Skin epidermis (tissue), 12 donors: ENCODE measurements around the gene CADPS2.

Experiments
- H3K27ac ChIP-seq, 21 experiments: fragments of 200-600 bp; sonication (generic) in 11 of 21; one replicate each; pipeline ENCODE4 v1.5.0; 2020; ENCODE audit warnings: mild to moderate bottlenecking in 3 of 21, inconsistent platforms in 2 of 21, moderate library complexity in 2 of 21
- H3K4me3 ChIP-seq, 7 experiments: fragments of 200-600 bp; sonication (generic) in 2 of 7; one replicate each; pipeline ENCODE4 v1.5.0; 2020; ENCODE audit warnings: inconsistent platforms in 2 of 7, mild to moderate bottlenecking in 2 of 7, moderate library complexity in 1 of 7

Gene CADPS2

DNA sequence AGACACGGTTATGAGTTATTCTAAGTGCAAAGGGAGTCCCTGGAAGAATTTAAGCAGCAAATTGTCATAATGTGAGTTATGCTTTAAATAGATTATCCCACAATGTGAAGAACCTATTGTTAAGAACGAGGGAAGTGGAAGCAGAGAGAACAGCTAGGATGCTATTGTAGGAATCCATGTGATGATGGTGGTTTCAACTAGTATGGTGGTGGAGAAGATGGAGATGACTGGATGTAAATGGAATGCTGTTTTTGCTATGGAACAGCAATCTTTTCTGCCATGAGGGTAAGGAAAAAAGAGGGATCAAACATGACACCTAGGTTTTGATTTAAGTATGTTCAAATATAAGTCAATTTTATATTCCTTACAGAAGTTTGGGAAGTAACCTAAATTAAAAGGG is 378.7 kb downstream of the CADPS2 start:
- no peak overlapping the region for H3K4me3 ChIP-seq

DNA sequence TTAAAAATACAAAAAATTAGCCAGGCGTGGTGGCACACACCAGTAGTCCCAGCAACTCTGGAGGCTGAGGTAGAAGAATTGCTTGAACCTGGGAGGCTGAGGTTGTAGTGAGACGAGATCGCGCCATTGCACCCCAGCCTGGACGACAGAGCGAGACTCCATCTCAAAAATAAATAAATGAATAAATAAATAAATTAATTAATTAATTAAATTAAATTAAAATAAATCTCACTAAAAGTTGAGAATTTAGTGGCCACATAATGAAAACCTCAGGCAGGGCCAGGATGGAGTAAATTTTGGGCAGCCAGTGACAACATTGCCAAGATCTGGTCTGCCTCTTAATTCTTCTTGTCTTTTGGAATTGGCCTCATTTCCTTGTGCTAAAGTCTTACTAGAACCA is 394.3 kb downstream of the CADPS2 start:
- Histone ChIP-seq H3K4me3 (no peak overlapping the region), H3K27ac (no peak overlapping the region)

More for the DNA sequence above, 378.7 kb downstream of the CADPS2 start:
- no peak overlapping the region for H3K27ac ChIP-seq

DNA sequence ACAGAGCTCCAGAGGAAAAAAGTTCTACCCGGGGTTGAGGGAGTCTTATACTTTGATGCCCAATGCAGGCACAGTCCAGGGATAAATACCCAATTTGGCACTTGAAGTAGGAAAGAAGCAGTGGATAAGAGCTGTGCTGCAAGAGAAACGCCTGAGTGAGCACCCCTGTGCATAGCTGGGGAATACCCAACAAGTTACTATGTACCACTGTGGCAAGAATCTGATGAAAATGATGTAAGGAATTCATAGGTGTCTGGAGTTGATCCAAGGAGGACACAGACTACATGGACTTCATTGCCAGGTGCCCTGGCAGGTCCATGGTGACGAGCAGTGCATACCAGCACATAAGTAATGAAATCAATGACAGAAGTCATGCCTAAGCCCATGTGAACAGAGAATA is 398.0 kb downstream of the CADPS2 start:
- Histone ChIP-seq H3K27ac (no peak overlapping the region), H3K4me3 (no peak overlapping the region)

DNA sequence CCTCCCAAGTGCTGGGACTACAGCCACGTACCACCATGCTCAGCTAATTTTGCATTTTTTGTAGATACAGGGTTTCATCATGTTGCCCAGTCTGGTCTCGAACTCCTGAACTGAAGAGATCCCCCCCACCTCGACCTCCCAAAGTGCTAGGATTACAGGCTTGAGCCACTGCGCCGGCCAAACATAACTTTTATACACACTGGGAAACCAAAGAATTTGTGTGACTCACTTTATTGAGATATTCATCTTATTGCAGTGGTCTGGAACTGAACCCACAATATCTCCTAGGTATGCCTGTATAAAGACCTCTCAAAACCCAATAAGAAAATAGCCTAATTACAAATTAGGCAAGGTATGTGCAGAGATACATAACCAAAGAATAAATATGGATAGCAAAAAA is 399.1 kb downstream of the CADPS2 start:
- no peak overlapping the region for H3K4me3 ChIP-seq
- H3K27ac ChIP-seq, result no peak overlapping the region

DNA sequence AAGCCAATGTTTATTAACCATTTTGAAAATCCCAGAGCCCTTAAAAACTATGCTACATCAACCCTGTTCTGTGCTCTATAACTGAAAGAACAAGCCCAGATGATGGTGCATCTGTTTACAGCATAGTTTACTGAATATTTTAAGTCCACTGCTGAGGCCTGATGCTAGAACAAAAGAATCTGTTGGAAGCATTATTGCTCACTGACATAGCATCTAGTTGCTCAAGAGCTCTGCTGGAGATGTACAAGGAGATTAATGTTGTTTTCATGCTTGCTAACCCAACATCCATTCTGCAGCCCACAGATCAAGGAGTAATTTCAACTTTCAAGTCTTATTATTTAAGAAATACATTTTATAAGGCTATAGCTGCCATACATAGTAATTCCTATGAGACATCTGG is 400.4 kb downstream of the CADPS2 start:
- Histone ChIP-seq H3K4me3 (no peak overlapping the region), H3K27ac (no peak overlapping the region)

DNA sequence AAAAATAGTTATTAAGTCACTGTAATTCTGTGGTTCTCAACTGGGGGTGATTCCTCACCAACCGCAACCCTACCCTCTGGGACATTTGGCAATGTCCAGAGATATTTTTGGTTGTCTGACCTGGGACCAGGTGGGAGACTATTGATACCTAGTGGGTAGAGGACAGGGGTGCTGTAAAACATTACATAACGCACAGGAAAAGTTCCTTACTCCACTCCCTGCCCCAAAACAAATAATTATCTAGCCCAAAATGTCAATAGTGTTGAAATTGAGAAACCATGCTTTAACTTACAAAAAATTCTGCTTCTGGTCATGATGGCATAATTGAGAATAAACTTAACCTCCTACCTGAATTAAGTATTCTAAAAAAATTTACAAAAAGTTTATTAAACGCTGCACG is 404.0 kb downstream of the CADPS2 start:
- Histone ChIP-seq H3K4me3 (no peak overlapping the region), H3K27ac (no peak overlapping the region)

DNA sequence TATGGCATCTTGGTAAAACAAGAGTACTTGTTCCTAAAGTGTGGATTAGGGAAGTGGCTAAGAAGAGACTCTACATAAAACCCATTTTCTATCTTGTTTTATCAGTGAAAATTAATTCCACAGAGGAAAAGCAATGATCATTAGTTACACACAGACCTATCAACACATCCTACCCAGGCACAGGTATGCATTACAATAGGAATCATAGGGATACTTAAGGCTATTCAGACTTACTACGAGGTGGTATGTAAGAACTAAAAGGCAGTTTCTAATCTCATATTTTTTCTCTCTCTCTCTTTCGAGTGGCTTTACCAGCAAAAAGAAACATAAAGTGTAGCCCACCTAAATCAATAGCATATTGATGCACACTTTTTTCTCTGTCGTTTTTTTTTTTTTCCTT is 415.4 kb downstream of the CADPS2 start:
- H3K4me3 ChIP-seq, result no peak overlapping the region

DNA sequence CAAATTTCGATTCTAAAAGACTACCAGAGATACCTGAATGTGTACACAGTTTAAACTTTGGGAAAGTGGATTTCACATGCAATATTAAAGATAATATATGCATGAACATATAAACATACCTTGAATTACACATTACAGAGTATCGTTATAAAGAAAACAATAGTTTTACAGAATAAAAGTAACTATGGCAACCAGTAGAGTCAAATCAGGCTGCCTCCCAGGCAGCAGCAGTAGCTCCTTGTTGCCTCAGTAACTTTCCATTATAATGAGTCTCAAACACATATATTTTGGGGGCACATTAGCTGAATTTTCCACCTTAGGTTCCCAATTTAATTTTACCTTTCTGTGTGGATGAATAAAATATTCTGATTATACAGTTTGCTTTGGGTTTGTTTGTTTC is 417.3 kb downstream of the CADPS2 start:
- Histone ChIP-seq H3K27ac (no peak overlapping the region), H3K4me3 (no peak overlapping the region)

More for the DNA sequence above, 415.4 kb downstream of the CADPS2 start:
- no peak overlapping the region for H3K27ac ChIP-seq

DNA sequence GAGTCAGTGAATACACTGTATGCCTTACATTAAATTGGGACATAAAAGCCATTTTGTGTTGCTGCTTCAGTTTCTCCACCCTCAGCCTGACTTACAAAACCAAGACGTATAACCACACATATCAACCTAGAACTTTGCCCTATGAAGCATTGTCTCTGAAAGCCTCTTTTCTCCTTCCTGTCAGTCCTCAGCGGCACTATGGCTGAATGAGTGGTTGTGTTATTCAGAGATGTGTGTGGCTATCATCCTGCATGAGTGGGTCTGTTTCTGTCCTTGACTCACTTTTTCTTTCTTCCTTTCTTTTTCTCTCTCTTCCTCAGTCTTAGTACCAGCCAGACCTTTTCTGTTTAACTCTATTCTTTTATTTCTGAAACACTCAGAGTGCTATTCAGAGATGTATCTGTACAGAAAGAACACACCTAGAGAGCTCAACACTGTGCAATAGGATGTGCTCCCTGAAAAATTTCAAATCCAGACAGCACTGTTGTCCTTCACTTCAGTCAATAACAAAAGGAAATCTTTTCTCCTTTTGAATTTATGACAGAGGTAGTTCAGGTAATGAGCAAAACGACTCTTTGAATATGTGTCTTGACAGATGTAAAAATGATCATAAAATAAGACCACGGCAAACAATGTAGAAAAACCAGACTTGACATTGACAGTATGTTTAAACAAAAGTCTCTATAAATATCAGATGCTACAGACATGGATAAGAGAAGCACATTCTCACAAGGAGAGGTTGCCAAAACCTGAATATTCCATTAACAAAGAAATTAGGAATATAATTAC is 418.4 kb downstream of the CADPS2 start:
- H3K27ac ChIP-seq, result no peak overlapping the region
- H3K4me3 ChIP-seq, result no peak overlapping the region

DNA sequence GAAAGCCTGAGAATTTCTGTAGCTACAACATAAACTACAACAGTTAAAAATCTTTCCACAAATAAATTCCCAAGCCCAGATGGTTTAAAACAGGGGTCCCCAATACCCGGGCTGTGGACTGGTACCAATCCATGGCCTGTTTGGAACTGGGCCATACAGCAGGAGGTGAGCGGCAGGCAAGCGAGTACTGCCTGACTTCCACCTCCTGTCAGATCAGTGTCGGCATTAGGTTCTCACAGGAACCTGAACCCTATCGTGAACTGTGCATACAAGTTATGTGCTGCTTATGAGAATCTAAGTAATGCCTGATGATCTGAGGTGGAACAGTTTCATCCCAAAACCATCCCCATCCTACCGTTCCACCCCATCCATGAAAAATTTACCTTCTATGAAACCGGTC is 421.0 kb downstream of the CADPS2 start:
- no peak overlapping the region for H3K27ac ChIP-seq
- no peak overlapping the region for H3K4me3 ChIP-seq

DNA sequence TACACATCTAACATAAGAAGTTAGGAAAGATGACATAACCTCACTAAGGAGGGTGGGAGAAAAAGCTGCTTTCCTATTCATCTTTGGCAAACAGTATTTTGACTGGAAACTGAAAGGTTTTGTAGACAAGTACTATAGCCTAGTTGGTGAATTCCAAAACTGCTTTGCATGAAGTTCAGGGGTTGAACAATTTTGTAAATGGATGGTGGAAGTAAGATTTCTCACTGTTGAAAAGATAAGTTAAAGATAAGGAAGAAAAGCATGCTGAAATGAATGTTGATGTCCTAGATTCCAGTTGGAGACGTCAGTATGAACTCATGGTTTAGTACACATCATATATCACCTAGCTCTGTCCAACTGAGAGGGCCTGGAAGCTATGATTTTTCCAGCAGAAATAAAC is 422.6 kb downstream of the CADPS2 start:
- Histone ChIP-seq H3K27ac (no peak overlapping the region), H3K4me3 (no peak overlapping the region)

DNA sequence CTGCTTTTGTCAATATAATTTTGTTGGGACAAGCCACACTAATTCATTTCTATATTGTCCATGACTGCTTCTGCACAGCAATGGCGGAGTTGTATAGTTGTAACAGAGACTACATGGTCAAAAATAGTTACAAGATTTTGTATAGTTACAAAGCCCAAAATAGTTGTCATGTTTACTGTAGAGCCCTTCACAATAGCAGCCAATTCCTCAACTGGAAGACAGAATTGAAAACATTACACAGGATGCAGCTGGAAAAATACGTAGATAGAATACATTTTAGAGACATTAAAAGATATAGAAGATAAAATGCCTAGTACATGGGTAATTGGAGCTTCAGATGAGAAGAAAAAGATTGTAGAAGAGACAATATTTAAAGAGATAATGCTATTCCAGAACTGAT is 425.3 kb downstream of the CADPS2 start:
- H3K27ac ChIP-seq, result no peak overlapping the region
- H3K4me3 ChIP-seq, result no peak overlapping the region

DNA sequence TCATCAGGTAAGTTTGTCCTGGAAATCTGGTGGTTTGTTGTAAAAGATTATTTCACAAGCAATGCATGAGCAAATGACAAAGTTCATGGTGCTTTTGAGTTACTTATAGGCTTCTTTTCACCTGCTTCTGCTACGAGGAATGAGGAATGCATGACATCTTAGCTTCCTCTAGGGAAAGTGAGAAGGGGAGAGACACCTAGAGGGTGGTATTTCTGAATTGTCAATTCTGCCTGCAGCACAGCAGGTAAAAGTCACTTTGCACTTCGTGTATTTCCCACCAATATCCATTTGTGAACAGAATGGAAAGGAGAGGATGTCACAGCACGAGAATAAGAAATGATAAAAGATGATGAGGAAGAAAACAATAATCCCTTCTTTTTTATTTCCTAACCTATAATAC is 428.3 kb downstream of the CADPS2 start:
- no peak overlapping the region for H3K27ac ChIP-seq
- no peak overlapping the region for H3K4me3 ChIP-seq

DNA sequence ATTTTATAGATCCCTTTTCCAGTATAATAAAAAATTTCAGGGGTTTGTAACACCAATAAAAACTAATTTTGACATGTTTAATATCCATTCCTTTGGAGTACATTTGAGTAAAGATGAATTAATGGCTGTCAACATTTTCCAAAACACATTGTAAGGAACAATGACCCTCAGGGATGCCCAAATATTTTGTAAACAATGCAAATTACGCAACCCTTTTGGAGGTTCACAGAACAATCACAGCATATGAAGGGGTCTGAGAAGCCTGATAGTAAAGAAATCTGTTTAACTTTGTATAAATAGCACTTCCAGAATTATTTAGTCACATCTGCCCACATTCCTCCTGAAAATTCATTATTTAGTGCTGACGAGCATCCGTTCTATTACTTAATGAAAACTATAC is 428.9 kb downstream of the CADPS2 start:
- Histone ChIP-seq H3K27ac (no peak overlapping the region), H3K4me3 (no peak overlapping the region)

DNA sequence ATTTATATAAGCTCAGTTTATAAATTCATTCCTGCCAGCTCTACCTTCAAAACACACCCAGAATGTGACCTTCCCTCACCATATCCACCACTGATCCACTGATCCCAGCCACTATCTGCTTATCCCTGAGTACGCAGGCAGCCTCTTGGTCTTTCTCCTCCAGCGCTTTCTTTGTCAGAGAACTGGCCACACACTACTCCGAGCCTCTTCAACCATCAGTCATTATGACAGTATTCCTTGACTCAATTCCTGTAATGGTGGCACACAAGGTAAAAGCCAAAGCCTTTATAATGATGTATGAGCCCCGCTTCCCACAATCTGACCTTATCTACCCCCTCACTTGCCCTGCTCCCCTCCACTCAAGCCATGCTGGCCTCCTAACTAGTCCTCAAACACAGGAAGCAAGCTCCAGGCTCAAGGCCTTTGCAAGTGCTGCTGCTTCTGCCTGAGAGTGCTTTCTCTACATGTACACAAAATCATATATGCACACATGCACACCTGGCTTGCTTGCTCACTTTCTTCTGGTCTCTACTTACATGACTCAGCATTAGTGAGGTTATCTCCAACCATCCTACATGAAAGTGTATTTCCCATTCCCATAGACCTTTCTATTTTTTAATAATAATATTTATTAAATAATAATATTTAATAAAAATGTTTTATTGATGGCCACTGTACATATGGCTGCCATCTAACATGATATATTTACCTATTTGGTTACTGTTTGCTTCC is 431.3 kb downstream of the CADPS2 start:
- H3K4me3 ChIP-seq, result no peak overlapping the region
- H3K27ac ChIP-seq, result no peak overlapping the region

DNA sequence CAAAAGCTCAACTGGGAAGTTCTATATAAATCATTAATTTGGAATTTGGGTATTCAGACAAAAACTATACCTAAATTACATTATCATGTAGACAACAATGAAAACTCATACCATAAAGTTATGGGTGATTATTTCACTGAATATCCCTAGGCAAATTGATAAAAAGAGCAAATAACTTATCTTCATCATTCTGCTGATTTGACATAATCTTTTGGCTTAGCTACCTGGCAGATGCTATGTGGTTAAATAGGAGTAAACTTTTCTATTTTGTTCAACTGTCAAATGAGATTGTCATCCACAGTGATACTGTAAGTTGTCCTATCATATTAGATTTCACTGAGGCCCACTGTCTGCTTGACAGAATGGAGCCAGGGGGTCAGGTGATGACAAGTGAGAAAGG is 432.8 kb downstream of the CADPS2 start:
- Histone ChIP-seq H3K4me3 (no peak overlapping the region), H3K27ac (no peak overlapping the region)

DNA sequence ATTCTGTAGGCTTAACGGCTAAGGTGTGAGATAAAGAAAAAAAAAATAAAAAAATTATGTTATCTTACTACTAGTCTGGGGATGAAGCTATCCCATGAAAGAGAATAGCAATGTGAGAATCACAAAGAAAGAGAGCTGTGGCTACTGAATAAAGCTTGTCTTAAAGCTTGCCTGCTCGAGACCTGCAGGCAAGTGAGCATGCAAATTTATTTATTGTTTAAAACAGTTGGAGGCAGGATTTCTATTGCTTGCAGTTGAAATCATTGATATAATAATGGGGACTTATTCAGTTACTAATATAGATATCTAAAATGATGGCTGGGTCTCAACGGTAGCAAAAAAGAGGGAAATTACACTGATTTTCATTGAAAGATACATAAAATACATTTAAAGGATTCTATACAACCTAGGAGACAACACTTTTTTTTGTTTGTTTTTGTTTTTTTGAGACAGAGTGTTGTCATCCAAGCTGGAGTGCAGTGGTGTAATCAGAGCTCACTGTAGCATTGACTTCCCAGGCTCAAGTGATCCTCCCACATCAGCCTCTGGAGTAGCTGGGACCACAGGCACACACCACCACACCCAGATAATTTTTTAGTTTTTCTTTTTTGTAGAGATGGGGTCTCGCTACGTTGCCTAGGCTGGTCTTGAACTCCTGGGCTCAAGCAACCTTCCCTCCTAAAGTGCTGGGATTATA is 437.2 kb downstream of the CADPS2 start:
- H3K27ac ChIP-seq, result no peak overlapping the region
- H3K4me3 ChIP-seq, result no peak overlapping the region

DNA sequence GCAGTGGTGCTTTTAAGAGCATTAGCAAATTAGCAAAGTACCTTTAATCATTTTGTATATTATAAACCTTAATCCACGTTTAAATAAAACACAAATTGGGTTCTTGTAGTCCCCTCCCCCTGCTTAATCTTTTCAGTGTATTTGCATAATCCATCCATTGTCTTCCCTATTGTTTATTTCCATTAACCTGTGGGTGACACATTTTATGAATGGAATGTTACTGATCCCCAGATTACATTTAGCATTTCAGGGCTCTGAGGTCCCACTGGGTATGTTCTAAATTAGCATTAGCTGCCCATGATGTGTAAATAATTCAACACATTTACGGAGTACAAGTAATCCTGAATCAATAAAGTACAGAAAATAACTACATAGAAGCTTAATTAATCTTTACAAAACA is 443.3 kb downstream of the CADPS2 start:
- H3K27ac ChIP-seq, result no peak overlapping the region
- H3K4me3 ChIP-seq, result no peak overlapping the region

DNA sequence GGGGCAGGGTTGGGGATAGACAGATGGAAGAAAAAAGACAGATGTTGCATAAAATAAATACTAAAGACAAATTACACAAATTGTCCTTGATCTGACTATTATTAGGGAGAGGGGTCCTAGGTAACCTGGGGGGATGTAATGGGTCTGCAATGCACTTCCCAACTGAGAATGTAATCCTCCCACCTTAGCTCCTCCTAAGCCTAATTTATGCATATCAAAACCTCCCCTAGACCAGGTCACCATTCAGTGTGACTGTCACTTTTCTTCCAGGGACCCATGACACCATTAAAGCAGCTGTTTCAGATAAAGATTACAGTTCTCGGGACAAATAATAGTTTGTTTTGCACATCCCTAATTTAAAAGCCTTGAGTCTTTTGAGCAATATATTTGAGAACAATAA is 447.8 kb downstream of the CADPS2 start:
- H3K27ac ChIP-seq, result no peak overlapping the region
- no peak overlapping the region for H3K4me3 ChIP-seq

DNA sequence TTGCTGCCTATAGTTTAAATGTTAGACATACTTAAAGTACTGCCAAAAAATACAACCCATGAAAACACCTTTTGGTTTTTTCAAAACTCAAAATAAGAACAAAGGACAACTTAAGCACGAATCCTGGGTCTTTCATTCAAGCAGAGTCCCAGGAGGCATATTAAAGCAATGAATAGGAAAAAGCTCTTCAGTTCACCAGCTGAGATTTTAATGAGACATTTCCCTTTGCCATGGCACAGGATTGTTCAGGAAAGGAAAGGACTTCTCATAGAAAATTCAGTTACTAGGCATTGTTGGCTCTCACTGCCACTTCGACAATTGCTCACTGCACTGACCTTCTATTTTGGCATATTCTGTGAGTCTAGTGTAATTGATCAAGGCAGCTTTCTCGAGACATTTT is 448.3 kb downstream of the CADPS2 start:
- H3K4me3 ChIP-seq, result no peak overlapping the region
- no peak overlapping the region for H3K27ac ChIP-seq

DNA sequence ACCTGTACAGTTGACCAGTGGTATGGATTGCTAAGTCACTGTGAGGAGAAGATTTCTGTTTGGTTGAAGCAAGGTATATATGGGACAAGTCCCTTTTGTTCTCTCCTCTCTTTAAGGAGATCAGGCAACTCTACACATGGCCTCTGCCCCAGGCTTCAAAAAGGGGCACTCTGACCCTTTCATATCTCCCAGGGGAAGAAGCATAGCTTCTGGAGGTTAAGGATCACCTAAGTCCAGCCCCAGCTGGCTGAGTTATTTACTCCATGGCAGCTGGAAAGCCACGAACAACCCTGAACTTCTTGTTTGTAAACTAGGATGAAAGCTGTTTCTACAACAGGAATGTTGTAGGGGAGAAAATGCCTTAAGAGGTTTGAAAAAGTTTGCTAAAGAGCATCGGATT is 452.5 kb downstream of the CADPS2 start:
- Histone ChIP-seq H3K27ac (no peak overlapping the region), H3K4me3 (no peak overlapping the region)
